DMS 273 (cell line): ENCODE results near the gene ZNF771.
"Not testable (repeated sequence)": the region's sequence is repeated elsewhere in the genome, so short reads cannot be mapped to it uniquely, and the experiment has no call there.

Experiments used
- DNase-seq: peaks from one replicate; lab custom pipeline; 2025; ENCODE audit not compliant: unreplicated experiment; lab: John Stamatoyannopoulos, UW

ZNF771 gene

DNA sequence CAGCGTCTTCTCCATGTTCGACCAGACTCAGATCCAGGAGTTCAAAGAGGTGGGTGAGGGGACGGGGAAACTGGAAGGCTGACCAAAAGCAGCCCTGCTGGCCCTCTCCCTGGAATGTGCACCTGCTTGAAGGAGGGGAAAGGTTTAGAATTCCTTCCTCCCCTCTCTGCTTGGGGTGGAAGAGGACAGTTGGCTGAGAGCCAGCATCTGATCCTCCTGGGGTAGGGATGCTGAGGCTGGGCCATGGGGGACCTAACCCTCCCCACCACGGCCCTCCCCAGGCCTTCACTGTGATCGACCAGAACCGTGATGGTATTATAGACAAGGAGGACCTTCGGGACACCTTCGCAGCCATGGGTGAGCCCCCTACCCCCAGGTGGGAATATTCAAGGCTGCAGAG, 31.5 kb upstream of the ZNF771 start:
- no peak for DNase-seq

DNA sequence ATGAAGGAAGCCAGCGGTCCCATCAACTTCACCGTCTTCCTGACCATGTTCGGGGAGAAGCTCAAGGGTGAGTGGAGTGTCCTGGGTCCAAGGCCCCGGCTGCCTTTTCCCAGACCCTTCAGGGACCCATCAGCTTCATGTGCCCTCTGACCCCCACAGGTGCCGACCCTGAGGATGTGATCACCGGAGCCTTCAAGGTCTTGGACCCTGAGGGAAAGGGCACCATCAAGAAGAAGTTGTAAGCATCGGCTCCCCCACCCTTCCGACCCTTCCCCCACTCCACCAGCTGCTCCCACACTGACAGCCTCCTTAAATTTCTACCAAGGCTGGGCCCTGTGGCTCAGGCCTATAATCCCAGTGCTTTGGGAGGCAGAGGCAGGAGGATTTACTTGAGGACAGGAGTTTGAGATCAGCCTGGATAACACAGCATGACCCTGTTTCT, 30.9 kb upstream of the ZNF771 start:
- no peak for DNase-seq

DNA sequence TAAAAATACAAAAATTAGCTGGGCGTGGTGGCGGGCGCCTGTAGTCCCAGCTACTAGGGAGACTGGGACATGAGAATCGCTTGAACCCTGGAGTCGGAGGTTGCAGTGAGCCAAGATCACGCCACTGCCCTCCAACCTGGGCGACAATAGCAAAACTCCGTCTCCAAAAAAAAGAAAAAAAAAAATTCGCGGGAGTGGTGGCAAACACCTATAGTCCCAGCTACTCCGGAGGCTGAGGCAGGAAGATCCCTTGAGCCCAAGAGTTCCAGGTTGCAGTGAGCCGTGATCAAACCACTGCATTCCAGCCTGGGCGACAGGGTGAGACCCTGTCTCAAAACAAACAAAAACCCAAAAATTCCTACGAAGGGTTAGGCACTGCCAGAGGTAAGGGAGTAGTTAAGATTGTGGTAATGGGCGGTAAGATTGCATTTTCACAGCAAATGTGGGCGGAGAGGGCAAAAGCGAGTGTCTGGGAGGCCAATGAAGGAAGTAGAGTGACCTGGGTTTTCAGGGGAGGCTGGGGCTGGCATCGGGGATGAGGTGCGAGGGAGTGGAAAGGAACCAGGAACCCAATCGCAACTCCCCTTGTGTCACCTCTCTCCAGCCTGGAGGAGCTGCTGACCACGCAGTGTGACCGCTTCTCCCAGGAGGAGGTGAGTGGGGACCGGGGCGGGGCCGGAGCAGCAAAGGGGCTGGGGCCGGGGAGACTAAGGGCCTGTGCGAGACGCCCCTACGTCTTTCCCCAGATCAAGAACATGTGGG, 30.2 kb upstream of the ZNF771 start:
- no peak for DNase-seq

- no peak for DNase-seq
Measured at GRCh38 chr16:30377812-30378235, 29.6 kb upstream of the ZNF771 start.

GRCh38 chr16:30378236-30379157, 28.9 kb upstream of the ZNF771 start:
- peak; percentile 99 for DNase-seq

- DNase-seq = no peak
Measured at GRCh38 chr16:30379158-30379783, 28.1 kb upstream of the ZNF771 start.

DNA sequence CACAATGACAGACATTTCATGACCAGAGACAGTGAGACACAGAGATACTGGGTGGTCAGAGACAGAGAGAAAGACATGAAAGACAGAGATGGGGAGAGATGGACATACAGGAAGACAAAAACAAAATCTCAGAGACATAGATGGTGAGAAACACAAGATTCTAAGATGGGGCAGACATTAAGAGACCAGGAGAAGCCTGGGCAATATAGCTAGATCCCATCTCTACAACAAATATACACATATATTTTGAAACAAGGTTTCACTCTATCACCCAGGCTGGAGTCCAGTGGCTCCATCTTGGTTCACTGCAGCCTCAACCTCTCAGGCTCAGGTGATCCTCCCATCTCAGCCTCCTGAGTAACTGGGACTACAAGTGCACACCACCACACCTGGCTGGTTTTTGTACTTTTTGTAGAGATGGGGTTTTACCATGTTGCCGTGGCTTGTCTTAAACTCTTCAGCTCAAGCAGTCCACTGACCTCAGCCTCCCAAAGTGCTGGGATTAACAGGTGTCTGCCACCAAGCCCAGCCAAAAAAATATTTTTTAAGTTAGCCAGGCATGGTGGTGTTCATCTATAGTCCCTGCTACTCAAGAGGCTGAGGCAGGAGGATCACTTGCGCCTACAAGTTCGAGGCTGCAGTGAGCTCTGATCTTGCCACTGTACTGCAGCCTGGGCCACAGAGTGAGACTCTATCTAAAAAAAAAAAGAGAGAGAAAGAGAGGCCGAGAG, 27.2 kb upstream of the ZNF771 start:
- no peak for DNase-seq

- no peak for DNase-seq
Measured at GRCh38 chr16:30380803-30381208, 26.6 kb upstream of the ZNF771 start.

GRCh38 chr16:30381291-30382041, 25.9 kb upstream of the ZNF771 start:
- DNase-seq = no peak

DNA sequence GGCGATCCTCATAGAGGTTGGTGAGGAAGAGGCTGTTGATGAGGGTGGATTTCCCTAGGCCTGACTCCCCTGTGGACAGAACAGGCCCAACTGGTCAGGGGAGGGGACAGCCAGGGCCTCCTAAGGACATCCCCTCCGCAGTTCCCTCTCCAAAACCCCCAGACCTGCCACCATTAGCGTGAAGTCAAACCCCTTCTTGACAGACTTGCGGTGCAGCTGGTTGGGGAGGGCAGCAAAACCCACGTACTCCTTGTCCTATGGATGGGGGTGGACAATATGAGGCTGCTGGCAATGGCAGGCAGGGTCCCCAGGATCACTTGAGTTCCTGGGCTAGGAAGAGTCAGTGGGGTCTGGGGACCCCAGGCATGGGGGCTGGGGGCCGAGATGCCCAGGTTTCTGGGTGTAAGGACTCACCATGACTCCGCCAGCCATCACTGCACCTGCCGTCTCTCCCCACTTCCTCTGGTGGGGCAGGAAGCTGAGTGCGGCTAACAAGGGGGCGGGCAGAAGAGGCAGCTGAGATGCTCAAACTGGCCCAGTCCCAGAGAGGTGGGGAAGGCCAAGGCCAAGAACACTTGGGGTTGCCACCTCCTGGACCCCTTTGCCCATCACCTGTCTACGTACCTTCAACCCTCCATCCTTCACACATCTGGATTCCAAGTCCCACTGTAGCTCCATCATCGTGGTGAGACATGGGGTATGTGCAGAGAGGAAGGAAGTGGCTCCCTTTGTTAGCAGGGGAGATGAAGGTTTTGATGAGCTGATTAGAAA, 25.1 kb upstream of the ZNF771 start, which contains the start of gene SEPTIN1:
Gene SEPTIN1 (minus strand): TSS at position 451 of the 771 bp plus-strand sequence. CDS start 19 bp downstream, at position 432.
- DNase-seq = no peak

GRCh38 chr16:30383521-30383920, 23.9 kb upstream of the ZNF771 start:
- DNase-seq = no peak

GRCh38 chr16:30394592-30395154, 12.7 kb upstream of the ZNF771 start:
- DNase-seq = no peak

DNA sequence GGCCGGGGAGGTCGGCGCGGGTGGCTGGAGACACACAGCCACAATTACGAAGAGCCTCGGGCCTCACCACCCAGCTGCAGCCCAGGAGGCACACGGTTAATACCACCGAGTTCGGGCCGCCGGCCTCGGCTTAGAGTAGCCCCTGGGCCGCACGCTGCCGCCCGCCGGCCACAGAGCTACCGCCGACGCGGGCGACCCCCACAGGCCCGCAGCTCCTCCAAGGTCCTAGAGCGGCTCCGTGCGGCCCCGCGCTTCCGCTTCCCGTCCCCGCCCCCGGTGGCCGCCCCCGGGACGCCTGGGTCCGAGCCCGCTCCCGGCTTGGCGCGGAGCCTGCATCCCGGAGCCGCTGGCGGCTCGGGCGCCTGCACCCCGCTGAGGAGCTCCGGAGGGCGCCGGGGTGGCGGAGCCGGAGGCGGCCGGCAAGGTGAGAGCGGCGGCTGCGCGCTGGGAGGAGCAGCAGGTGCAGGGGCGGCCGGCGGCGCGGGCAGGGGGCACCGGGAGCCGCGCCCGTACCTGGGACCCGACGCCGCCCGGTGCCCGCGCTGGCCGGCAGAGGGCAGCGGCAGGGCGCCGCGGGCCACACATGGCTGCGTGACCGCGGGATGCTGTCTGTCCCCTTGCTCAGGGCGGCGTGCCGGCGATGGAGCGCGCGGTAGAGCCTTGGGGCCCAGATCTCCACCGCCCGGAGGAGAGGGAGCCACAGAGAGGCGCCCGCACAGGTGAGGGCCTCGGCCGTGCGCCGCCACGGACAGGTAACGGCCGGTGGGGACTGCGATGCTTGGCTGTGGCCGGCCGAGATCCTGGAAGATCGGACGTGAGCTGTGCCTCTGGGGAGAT, 12.0 kb upstream of the ZNF771 start, which contains the start of gene ZNF48:
Gene ZNF48 (plus strand): TSS at position 266 of the 837 bp plus-strand sequence. CDS start 375 bp downstream, at position 641.
- peak; percentile 94 for DNase-seq

DNA sequence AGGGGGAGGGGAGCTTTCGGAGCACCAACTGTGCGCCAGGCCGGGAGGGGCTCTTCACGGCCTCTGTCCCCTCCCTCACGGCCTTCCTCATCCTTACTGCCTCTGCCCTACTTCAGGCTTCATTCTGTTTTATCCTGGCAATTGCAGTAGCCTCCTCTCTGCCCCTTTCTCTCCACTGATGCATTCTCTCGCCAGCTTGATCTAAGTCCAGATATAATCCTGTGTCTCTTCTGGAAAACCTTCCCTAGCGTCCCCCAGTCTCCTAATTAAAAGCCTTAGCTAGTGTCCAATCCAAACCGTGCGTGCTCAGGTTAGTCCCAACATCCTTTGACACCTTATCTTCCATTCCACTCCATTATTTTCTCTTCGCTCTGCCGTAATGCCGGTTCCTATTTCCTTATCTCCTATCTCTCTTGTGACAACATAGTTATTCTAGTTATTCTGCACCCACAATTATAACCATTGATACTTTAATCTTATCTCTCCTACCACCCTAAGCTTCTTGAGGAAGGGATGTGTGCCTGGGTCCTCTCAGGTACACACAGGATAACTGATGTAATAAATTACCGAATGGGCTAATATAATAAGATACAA, 11.3 kb upstream of the ZNF771 start:
- peak; percentile 78 for DNase-seq

DNA sequence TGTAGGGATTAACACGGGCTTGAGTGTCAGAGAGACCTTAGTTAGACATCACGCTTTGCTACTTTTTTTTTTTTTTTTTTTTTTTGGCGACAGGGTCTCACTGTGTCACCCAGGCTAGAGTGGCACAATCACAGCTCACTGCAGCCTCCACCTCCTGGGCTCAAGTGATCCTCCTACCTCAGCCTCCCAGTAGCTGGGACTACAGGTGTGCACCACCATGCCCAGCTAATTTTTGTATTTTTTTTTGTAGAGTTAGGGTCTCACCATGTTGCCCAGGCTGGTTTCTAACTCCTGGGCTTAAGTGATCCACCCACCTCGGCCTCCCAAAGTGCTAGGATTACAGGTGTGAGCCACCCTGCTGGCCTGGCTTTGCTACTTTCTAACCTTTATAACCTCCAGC, 10.8 kb upstream of the ZNF771 start:
- not testable (repeated sequence) for DNase-seq

DNA sequence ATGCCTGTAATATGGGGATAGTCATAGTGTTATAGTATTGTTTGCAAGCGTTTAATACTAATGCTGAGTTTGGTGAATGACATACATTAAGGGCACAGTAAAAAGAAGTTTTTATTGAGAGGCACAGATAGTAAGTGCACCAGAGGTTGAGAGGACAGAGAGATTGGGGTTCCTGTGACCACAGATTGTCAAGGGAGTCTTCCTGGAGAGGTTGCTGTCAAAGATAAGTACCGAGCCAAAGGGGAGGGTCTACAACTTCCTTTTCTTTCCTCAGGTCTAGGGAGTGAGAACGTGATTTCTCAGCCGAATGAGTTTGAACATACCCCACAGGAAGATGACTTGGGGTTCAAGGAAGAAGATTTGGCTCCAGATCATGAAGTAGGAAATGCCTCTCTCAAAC, 10.3 kb upstream of the ZNF771 start:
- DNase-seq = no peak
